ENCODE measurements around the gene ARL6IP4. TPM values are rescaled to one million over a fixed set of nuclear protein-coding genes. Genes with fewer than 3 reads are reported as not detected.

ARL6IP4 gene
- total RNA-seq, 1 experiment from 2014 or later, result 189 TPM

- H3K27me3 ChIP-seq (replicated peaks; ENCODE audit: insufficient read depth, low read depth, low read length, poor library complexity), result no peaks in the 10 kb centered on the region
- DNase-seq (ENCODE audit: low spot score), result no peak
- H3K4me1 ChIP-seq (ENCODE audit: insufficient read depth, low read length, poor library complexity, severe bottlenecking), result no peaks in the 10 kb centered on the region
- BruUV-seq (replicated peaks), result no TSS peak
- intact Hi-C loops (cut with micrococcal nuclease; ENCODE audit: unreplicated experiment), result no loop called here
- no peaks in the 10 kb centered on the region for H3K9me3 ChIP-seq (ENCODE audit: low read depth, low read length, poor library complexity, severe bottlenecking)
- POLR2A ChIA-PET (ENCODE audit: low non-redundant PET), result no interaction called here
- H3K27ac ChIP-seq (ENCODE audit: low read depth, low read length, poor library complexity, severe bottlenecking), result no peak overlapping the region
- CTCF ChIA-PET, result no interaction called here
- no peak overlapping the region for H3K4me3 ChIP-seq (ENCODE audit: low read depth, low read length, poor library complexity, severe bottlenecking)
- TF ChIP-seq CTCF (conservative IDR thresholded peaks at IDR 0.05; ENCODE audit: low read depth, low read length) (no peak), EZH2 (IDR thresholded peaks at IDR 0.05; ENCODE audit: borderline replicate concordance, low read depth, low read length, poor library complexity, severe bottlenecking) (no peak)
- H3K36me3 ChIP-seq (ENCODE audit: insufficient read depth, low read length, poor library complexity, severe bottlenecking), result no peaks in the 10 kb centered on the region
These were observed 14.5 kb downstream of the ARL6IP4 start for GRCh38 chr12:122994781-122995502.

- H3K27me3 ChIP-seq (replicated peaks; ENCODE audit: insufficient read depth, low read depth, low read length, poor library complexity), result no peaks in the 10 kb centered on the region
- no peaks in the 10 kb centered on the region for H3K36me3 ChIP-seq (ENCODE audit: insufficient read depth, low read length, poor library complexity, severe bottlenecking)
- no peak for DNase-seq (ENCODE audit: low spot score)
- no peaks in the 10 kb centered on the region for H3K4me1 ChIP-seq (ENCODE audit: insufficient read depth, low read length, poor library complexity, severe bottlenecking)
- no peaks in the 10 kb centered on the region for H3K9me3 ChIP-seq (ENCODE audit: low read depth, low read length, poor library complexity, severe bottlenecking)
- TF ChIP-seq EZH2 (IDR thresholded peaks at IDR 0.05; ENCODE audit: borderline replicate concordance, low read depth, low read length, poor library complexity, severe bottlenecking) (no peak), CTCF (conservative IDR thresholded peaks at IDR 0.05; ENCODE audit: low read depth, low read length) (no peak)
- intact Hi-C loops (cut with micrococcal nuclease; ENCODE audit: unreplicated experiment), result no loop called here
- ChIA-PET POLR2A (ENCODE audit: low non-redundant PET) (no interaction called here), CTCF (no interaction called here)
- BruUV-seq (replicated peaks), result no TSS peak
- H3K4me3 ChIP-seq (ENCODE audit: low read depth, low read length, poor library complexity, severe bottlenecking), result no peak overlapping the region
- no peak overlapping the region for H3K27ac ChIP-seq (ENCODE audit: low read depth, low read length, poor library complexity, severe bottlenecking)
These were observed 15.2 kb downstream of the ARL6IP4 start for GRCh38 chr12:122995503-122996187.

- Histone ChIP-seq H3K36me3 (ENCODE audit: insufficient read depth, low read length, poor library complexity, severe bottlenecking) (no peaks in the 10 kb centered on the region), H3K4me1 (ENCODE audit: insufficient read depth, low read length, poor library complexity, severe bottlenecking) (no peaks in the 10 kb centered on the region), H3K27me3 (replicated peaks; ENCODE audit: insufficient read depth, low read depth, low read length, poor library complexity) (no peaks in the 10 kb centered on the region), H3K9me3 (ENCODE audit: low read depth, low read length, poor library complexity, severe bottlenecking) (no peaks in the 10 kb centered on the region), H3K27ac (ENCODE audit: low read depth, low read length, poor library complexity, severe bottlenecking) (no peak overlapping the region), H3K4me3 (ENCODE audit: low read depth, low read length, poor library complexity, severe bottlenecking) (no peak overlapping the region)
- intact Hi-C loops (cut with micrococcal nuclease; ENCODE audit: unreplicated experiment), result no loop called here
- no TSS peak for BruUV-seq (replicated peaks)
- ChIA-PET POLR2A (ENCODE audit: low non-redundant PET) (no interaction called here), CTCF (no interaction called here)
- TF ChIP-seq CTCF (conservative IDR thresholded peaks at IDR 0.05; ENCODE audit: low read depth, low read length) (no peak), EZH2 (IDR thresholded peaks at IDR 0.05; ENCODE audit: borderline replicate concordance, low read depth, low read length, poor library complexity, severe bottlenecking) (no peak)
- DNase-seq (ENCODE audit: low spot score), result no peak
These were observed 15.7 kb downstream of the ARL6IP4 start for GRCh38 chr12:122996188-122996601.

Measured in A673 (cell line).